CD4-positive, alpha-beta T cell treated with Interleukin-6 at 100 ng/mL for 8 hours (primary cell): ENCODE results near the gene TFAP2A.

Experiments
- DNase-seq: peaks from one replicate; pipeline ENCODE4 v3.0.0-alpha.2; 2020; ENCODE audit warnings: mixed read lengths, low spot score

TFAP2A gene

GRCh38 chr6:10382728-10383330 is 32.0 kb downstream of the TFAP2A start:
- DNase-seq = no peak

GRCh38 chr6:10382322-10382721 is 32.6 kb downstream of the TFAP2A start:
- DNase-seq = no peak

GRCh38 chr6:10381830-10382208 is 33.1 kb downstream of the TFAP2A start:
- DNase-seq = no peak

DNA sequence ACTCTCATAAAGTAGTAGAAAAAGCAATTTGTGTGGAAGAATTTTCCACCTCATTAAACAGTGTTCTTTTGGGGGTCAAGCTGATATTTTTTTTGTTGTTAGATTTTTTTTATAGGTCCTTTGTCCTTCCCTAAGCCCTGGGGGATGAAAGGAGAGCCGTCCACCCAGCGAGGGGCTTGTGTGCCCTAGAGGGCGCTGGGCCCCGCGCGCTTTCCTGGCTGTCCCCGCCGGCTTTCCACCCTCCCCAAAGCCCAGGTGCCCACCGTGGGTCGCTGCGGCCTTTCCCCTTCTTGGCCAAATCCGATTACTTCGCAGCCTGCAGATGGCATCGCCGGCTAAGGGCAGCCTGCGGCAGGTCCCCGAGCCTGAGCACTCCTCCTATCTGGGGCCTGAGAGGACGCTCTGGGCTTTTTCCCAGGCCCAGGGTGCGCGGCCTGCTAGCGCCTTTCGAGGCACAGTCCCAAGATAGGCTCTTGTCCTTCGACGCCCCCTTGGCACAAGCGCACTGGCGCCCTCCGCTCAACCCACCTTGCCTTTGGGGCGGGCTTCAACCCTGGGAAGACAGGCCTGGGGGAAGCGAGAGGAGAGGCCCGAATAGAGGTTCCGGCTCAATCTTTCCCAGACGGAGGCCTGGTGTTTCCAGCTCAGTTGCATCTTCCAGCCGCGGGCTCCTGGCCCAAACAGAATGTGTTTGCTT is 33.6 kb downstream of the TFAP2A start:
- DNase-seq = no peak

- no peak for DNase-seq
Observed at GRCh38 chr6:10375391-10375969, 39.4 kb downstream of the TFAP2A start.

DNA sequence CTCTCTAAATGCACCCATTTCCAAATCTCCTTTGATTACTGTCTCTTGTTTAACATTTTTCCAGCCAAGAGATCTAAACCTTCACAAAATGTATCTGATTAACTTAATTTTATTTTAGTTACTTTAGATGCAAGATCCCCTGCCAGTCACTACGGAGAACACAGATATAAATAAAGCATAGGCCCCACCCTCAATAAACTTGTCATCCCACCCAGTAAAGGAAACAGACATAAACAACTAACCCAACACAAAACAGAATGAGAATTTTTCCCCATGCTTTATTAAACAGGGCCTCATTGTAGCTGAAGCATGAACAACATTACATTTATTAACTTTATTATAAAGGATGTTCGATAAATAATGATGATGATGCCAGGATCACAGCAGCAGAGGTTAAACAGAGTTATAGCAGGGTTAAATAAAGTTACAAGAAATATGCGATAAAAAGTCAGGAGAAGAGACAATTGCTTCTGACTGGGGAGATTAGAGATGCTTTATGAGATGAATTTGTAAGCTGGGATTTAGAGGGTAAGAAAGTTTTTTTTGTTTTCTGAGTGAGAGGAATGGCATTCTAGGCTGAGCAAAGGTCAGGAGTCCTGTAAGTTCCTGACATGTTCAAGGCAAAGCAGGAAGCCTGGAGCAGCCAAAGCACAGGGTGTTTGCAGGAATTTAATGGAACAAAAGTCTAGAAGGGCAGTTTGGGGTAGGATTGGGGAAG is 41.1 kb downstream of the TFAP2A start:
- DNase-seq = no peak

DNA sequence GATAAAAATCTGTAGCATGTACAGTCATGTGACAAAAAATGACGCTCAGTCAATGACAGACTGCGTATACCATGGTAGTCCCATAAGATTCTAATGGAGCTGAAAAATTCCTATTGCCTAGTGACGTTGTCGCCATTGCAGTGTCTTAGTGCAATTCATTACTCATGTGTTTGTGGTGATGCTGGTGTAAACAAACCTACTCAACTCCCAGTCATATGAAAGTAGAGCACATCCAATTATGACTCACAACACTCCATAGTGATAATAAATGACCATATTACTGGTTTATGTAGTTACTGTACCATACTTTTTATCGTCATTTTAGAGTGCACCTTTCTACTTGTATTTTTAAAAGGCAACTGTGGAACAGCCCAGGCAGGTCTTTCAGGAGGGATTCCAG is 45.0 kb downstream of the TFAP2A start:
- no peak for DNase-seq

GRCh38 chr6:10368861-10369260 is 46.0 kb downstream of the TFAP2A start:
- DNase-seq = no peak

- no peak for DNase-seq
Observed at GRCh38 chr6:10363911-10364310, 51.0 kb downstream of the TFAP2A start.

- DNase-seq = no peak
Observed at GRCh38 chr6:10362300-10362699, 52.6 kb downstream of the TFAP2A start.

DNA sequence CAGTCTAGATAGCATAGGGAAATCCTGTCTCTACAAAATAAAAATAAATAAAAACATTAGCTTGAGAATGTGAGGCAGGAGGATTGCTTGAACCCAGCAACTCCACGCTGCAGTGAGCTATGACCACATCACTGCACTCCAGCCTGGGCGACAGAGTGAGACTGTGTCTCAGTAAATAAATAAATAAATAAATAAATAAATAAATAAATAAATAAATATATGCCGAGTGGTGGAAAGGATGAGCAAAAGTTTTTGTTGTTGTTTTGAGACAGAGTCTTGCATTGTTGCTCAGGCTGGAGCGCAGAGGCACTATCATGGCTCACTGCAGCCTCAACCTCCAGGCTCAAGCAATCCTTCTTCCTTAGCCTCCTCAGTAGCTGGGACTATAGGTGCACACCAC is 53.4 kb downstream of the TFAP2A start:
- DNase-seq = no peak

DNA sequence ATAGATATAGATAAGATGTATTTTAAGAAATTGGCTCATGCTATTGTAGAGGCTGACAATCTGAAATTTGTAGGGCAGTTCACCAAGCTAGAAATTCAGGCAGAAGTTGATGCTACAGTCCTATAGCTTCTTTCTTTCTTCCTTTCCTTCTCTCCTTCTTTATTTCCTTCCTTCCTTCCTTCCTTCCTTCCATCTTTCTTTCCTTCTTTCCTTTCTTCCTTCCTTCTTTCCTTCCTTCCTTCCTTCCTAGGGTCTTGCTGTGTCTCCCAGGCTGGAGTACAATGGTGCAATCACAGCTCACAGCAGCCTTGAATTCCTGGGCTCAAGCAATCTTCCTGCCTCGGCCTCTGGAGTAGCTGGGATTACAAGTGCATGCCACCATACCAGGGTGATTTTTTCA is 55.3 kb downstream of the TFAP2A start:
- DNase-seq = no peak

- DNase-seq = no peak
Observed at GRCh38 chr6:10355115-10355702, 59.7 kb downstream of the TFAP2A start.

- DNase-seq = no peak
Observed at GRCh38 chr6:10351791-10352190, 63.1 kb downstream of the TFAP2A start.

GRCh38 chr6:10350720-10351119 is 64.2 kb downstream of the TFAP2A start:
- no peak for DNase-seq

- no peak for DNase-seq
Observed at GRCh38 chr6:10347561-10348327, 67.1 kb downstream of the TFAP2A start.
